H9 (cell line): ENCODE measurements around the gene SP8. TPM values are rescaled to one million over a fixed set of nuclear protein-coding genes. Genes with fewer than 3 reads are reported as not detected.

Experiments
- DNase-seq: peaks from one replicate; pipeline ENCODE4 v3.0.0-alpha.2; 2017
- H2AFZ ChIP-seq: one replicate; pipeline ENCODE4 v1.6.1; 2013; ENCODE audit warnings: mild to moderate bottlenecking, low read length, control low read depth, moderate library complexity
- H2AK5ac ChIP-seq: 2 replicates; pipeline ENCODE4 v1.6.1; 2013; ENCODE audit warnings: low read length, control low read depth, mixed read lengths; ENCODE audit not compliant: insufficient read length
- H2BK120ac ChIP-seq: one replicate; pipeline ENCODE4 v1.6.1; 2013; ENCODE audit warnings: low read depth, mild to moderate bottlenecking, low read length, control low read depth, inconsistent platforms; ENCODE audit not compliant: poor library complexity, severe bottlenecking
- H2BK12ac ChIP-seq: 2 replicates; pipeline ENCODE4 v1.6.1; 2013; ENCODE audit warnings: low read length, control low read depth, mixed read lengths, low read depth; ENCODE audit not compliant: insufficient read length
- H2BK15ac ChIP-seq: 2 replicates; pipeline ENCODE4 v1.6.1; 2013; ENCODE audit warnings: low read depth, low read length, control low read depth
- H2BK20ac ChIP-seq: one replicate; pipeline ENCODE4 v1.6.1; 2013; ENCODE audit warnings: low read depth, mild to moderate bottlenecking, low read length, control low read depth, inconsistent platforms; ENCODE audit not compliant: poor library complexity, severe bottlenecking
- H2BK5ac ChIP-seq: 2 replicates; pipeline ENCODE4 v1.6.1; 2013; ENCODE audit warnings: low read length, control low read depth, mixed read lengths; ENCODE audit not compliant: insufficient read length
- H3K14ac ChIP-seq: 2 replicates; pipeline ENCODE4 v1.6.1; 2013; ENCODE audit warnings: low read length, control low read depth; ENCODE audit not compliant: insufficient read depth
- H3K18ac ChIP-seq: 2 replicates; pipeline ENCODE4 v1.6.1; 2013; ENCODE audit warnings: low read depth, mild to moderate bottlenecking, mixed read lengths, low read length, control low read depth; ENCODE audit not compliant: insufficient read length
- H3K23ac ChIP-seq: 2 replicates; pipeline ENCODE4 v1.6.1; 2013; ENCODE audit warnings: low read length, control low read depth, mixed read lengths, low read depth; ENCODE audit not compliant: insufficient read length
- H3K23me2 ChIP-seq: 2 replicates; pipeline ENCODE4 v1.6.1; 2013; ENCODE audit warnings: low read depth, mild to moderate bottlenecking, mixed read lengths, low read length, control low read depth; ENCODE audit not compliant: insufficient read length, poor library complexity, severe bottlenecking
- H3K27ac ChIP-seq: 2 replicates; pipeline ENCODE4 v1.5.1; 2013; ENCODE audit warnings: low read length, control low read depth, mixed read lengths, low read depth; ENCODE audit not compliant: insufficient read length
- H3K27me3 ChIP-seq: 2 replicates; pipeline ENCODE4 v1.6.1; 2013; ENCODE audit warnings: low read length, control low read depth, inconsistent platforms; ENCODE audit not compliant: insufficient read depth
- H3K4ac ChIP-seq: 2 replicates; pipeline ENCODE4 v1.6.1; 2013; ENCODE audit warnings: low read depth, mild to moderate bottlenecking, control low read depth, inconsistent platforms, low read length, moderate library complexity
- H3K4me1 ChIP-seq: 2 replicates; pipeline ENCODE4 v1.6.1; 2013; ENCODE audit warnings: low read length, control low read depth, inconsistent platforms; ENCODE audit not compliant: insufficient read depth
- H3K4me2 ChIP-seq: 2 replicates; pipeline ENCODE4 v1.6.1; 2013; ENCODE audit warnings: low read length, control low read depth, mixed read lengths; ENCODE audit not compliant: insufficient read length, insufficient read depth
- H3K56ac ChIP-seq: 2 replicates; pipeline ENCODE4 v1.6.1; 2013; ENCODE audit warnings: low read depth, mild to moderate bottlenecking, mixed read lengths, low read length, control low read depth; ENCODE audit not compliant: insufficient read length
- H3K79me1 ChIP-seq: 2 replicates; pipeline ENCODE4 v1.6.1; 2013; ENCODE audit warnings: low read depth, mild to moderate bottlenecking, moderate library complexity, low read length, control low read depth, inconsistent platforms; ENCODE audit not compliant: insufficient read depth, poor library complexity, severe bottlenecking
- H3K79me2 ChIP-seq: 2 replicates; pipeline ENCODE4 v1.6.1; 2013; ENCODE audit warnings: low read length, control low read depth, inconsistent platforms; ENCODE audit not compliant: insufficient read depth
- H3K9ac ChIP-seq: 2 replicates; pipeline ENCODE4 v1.6.1; 2013; ENCODE audit warnings: low read length, control low read depth, mixed read lengths; ENCODE audit not compliant: insufficient read length; ENCODE audit errors: extremely low read depth
- H3K9me3 ChIP-seq: one replicate; pipeline ENCODE4 v1.6.1; 2013; ENCODE audit warnings: low read depth, low read length, inconsistent platforms; ENCODE audit not compliant: control insufficient read depth
- H3T11ph ChIP-seq: one replicate; pipeline ENCODE4 v1.6.1; 2013; ENCODE audit warnings: mild to moderate bottlenecking, low read length, control low read depth, inconsistent platforms
- H4K20me1 ChIP-seq: one replicate; pipeline ENCODE4 v1.6.1; 2013; ENCODE audit not compliant: control insufficient read depth, insufficient read length, insufficient read depth
- H4K5ac ChIP-seq: 2 replicates; pipeline ENCODE4 v1.6.1; 2013; ENCODE audit warnings: low read depth, mild to moderate bottlenecking, mixed read lengths, low read length, control low read depth; ENCODE audit not compliant: insufficient read length
- H4K8ac ChIP-seq: replicated peaks from 2 replicates; pipeline ENCODE4 v1.6.1; 2013; ENCODE audit warnings: low read length, control low read depth, mixed read lengths, low read depth; ENCODE audit not compliant: insufficient read length
- H4K91ac ChIP-seq: 2 replicates; pipeline ENCODE4 v1.6.1; 2013; ENCODE audit warnings: low read depth, mild to moderate bottlenecking, moderate library complexity, mixed read lengths, low read length, control low read depth; ENCODE audit not compliant: insufficient read length
- H3K27ac Mint-ChIP-seq, 3 experiments: 2 replicates in 2 of 3; 3 replicates in 1 of 3; pipeline ENCODE4 v1.8.0; 2020 to 2021; ENCODE audit warnings: mixed read lengths in 3 of 3, mild to moderate bottlenecking in 1 of 3, moderate library complexity in 1 of 3
- H3K27me3 Mint-ChIP-seq: 2 replicates; pipeline ENCODE4 v1.8.0; 2021; ENCODE audit warnings: low read depth, mild to moderate bottlenecking, moderate library complexity, mixed read lengths
- H3K36me3 Mint-ChIP-seq, 3 experiments: 2 replicates in 2 of 3; 3 replicates in 1 of 3; pipeline ENCODE4 v1.8.0; 2020 to 2021; ENCODE audit warnings: low read depth in 3 of 3, mixed read lengths in 3 of 3; ENCODE audit not compliant: insufficient read depth in 1 of 3
- H3K4me1 Mint-ChIP-seq, 2 experiments: 2 replicates each; pipeline ENCODE4 v1.8.0; 2020; ENCODE audit warnings: mixed read lengths in 2 of 2
- H3K4me3 Mint-ChIP-seq, 2 experiments: 2 replicates in 1 of 2; 3 replicates in 1 of 2; pipeline ENCODE4 v1.8.0; 2020 to 2021; ENCODE audit warnings: mild to moderate bottlenecking in 2 of 2, mixed read lengths in 2 of 2, moderate library complexity in 1 of 2
- H3K9me3 Mint-ChIP-seq, 2 experiments: 2 replicates in 1 of 2; 3 replicates in 1 of 2; pipeline ENCODE4 v1.8.0; 2020; ENCODE audit warnings: mild to moderate bottlenecking in 2 of 2, mixed read lengths in 2 of 2, moderate library complexity in 1 of 2
- WGBS: extraction: QIAGEN DNeasy Blood & Tissue Kit; methylation state at CpG from one replicate; pipeline ENCODE4 v1.1.7; 2013; ENCODE audit warnings: missing lambda C conversion rate, low lambda C conversion rate, mixed read lengths; ENCODE audit not compliant: insufficient read length; ENCODE audit errors: extremely low coverage; 5-methylcytosine and 5-hydroxymethylcytosine counted together
- total RNA-seq: library from RNA; stranded (reverse); gene quantifications from 2 replicates; pipeline ENCODE4 v1.2.1, GENCODE V29; 2021
- TF ChIP-seq, protein P1 (sequence below): fragments of 200-600 bp; sonication (generic); conservative IDR thresholded peaks from 3 replicates; pipeline ENCODE4 v1.8.0; 2021; ENCODE audit warnings: antibody characterized with exemption, mild to moderate bottlenecking

SP8 gene
- total RNA-seq, 1 experiment from 2014 or later = 3.5 TPM

DNA sequence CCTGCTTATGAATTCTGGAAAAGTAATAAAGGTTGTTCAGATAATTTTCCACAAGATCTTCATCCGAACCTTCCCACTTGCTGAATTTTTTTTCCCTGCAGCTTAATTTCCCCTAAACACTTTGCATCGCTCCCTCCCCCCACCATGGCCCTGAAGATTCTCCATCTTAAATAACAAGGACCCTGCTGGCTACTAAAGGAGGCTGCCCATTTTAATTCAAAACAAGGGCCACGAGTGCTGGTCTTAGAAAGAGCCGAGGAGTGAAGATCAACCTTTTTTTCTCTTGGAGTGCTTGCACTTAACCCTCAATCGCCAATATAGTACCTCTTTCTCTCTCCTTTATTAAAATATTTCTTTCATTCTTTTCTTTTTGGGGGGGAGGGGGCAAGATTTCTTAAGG lies 9.2 kb upstream of the SP8 start:
- H4K8ac ChIP-seq = no peak overlapping the region
- H2AFZ ChIP-seq = no peak overlapping the region
- H3K14ac ChIP-seq = no peak overlapping the region
- no peak overlapping the region for H3K56ac ChIP-seq
- H3K27ac ChIP-seq = no peak overlapping the region
- no peak overlapping the region for H2BK20ac ChIP-seq
- Mint-ChIP-seq H3K9me3 (no peaks in the 10 kb centered on the region; a peak in 2 of 5 replicates), H3K4me3 (peak overlapping the region; percentile 71 to 85), H3K36me3 (no peaks in the 10 kb centered on the region), H3K27ac (peak overlapping the region in 2 of 3 experiments; percentile 51 to 65; a peak in 3 of 7 replicates), H3K4me1 (peaks cover 70 to 74% of the 10 kb centered on the region in 2 experiments), H3K27me3 (peaks cover 59% of the 10 kb centered on the region)
- H3K18ac ChIP-seq = no peak overlapping the region
- H2BK12ac ChIP-seq = no peak overlapping the region
- no peaks in the 10 kb centered on the region for H3K9me3 ChIP-seq
- H2BK120ac ChIP-seq = no peak overlapping the region
- no peak overlapping the region for H2AK5ac ChIP-seq
- H4K91ac ChIP-seq = no peak overlapping the region
- H3K79me2 ChIP-seq = peaks cover 2% of the 10 kb centered on the region; the same call in 1 of the 2 replicates
- no CpG with 5 or more reads among the region's 5 CpGs for WGBS
- H3K79me1 ChIP-seq = no peaks in the 10 kb centered on the region
- H3K4me1 ChIP-seq = peaks cover 9% of the 10 kb centered on the region
- H3K23ac ChIP-seq = no peak overlapping the region
- H3T11ph ChIP-seq = no peak overlapping the region
- no peak overlapping the region for H3K4ac ChIP-seq
- H2BK5ac ChIP-seq = no peak overlapping the region
- H3K23me2 ChIP-seq = peaks cover 23% of the 10 kb centered on the region
- H2BK15ac ChIP-seq = no peak overlapping the region
- no peak overlapping the region for H3K9ac ChIP-seq
- TF ChIP-seq, protein P1, sequence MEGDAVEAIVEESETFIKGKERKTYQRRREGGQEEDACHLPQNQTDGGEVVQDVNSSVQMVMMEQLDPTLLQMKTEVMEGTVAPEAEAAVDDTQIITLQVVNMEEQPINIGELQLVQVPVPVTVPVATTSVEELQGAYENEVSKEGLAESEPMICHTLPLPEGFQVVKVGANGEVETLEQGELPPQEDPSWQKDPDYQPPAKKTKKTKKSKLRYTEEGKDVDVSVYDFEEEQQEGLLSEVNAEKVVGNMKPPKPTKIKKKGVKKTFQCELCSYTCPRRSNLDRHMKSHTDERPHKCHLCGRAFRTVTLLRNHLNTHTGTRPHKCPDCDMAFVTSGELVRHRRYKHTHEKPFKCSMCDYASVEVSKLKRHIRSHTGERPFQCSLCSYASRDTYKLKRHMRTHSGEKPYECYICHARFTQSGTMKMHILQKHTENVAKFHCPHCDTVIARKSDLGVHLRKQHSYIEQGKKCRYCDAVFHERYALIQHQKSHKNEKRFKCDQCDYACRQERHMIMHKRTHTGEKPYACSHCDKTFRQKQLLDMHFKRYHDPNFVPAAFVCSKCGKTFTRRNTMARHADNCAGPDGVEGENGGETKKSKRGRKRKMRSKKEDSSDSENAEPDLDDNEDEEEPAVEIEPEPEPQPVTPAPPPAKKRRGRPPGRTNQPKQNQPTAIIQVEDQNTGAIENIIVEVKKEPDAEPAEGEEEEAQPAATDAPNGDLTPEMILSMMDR = no peak
- H4K20me1 ChIP-seq = no peaks in the 10 kb centered on the region
- H4K5ac ChIP-seq = no peak overlapping the region
- peak overlapping the region; percentile 98 for H3K4me2 ChIP-seq
- peaks cover 29% of the 10 kb centered on the region for H3K27me3 ChIP-seq
- DNase-seq = peak; percentile 76
